OCI-LY7 (cell line): ENCODE data around the gene SND1. TPM values are rescaled to one million over a fixed set of nuclear protein-coding genes. Genes with fewer than 3 reads are reported as not detected.

ENCODE experiments used
- BruUV-seq: library from RNA; stranded (reverse); fragments of 400-500 nt; replicated peaks from 2 replicates; lab custom pipeline; 2021; lab: Mats Ljungman, UMichigan
- CTCF ChIA-PET: fragments of 300-600 bp; sonication (Branson Sonifier 250); formaldehyde crosslinking; loops from one replicate; lab custom pipeline; 2022; ENCODE audit warnings: antibody characterized with exemption; ENCODE audit not compliant: unreplicated experiment; lab: Charles Lee
- POLR2A ChIA-PET: fragments of 300-600 bp; sonication (Branson Sonifier 250); formaldehyde crosslinking; loops from one replicate; lab custom pipeline; 2022; ENCODE audit warnings: antibody characterized with exemption; lab: Charles Lee
- DNase-seq: peaks from one replicate; pipeline ENCODE4 v3.0.0-alpha.2; 2015; ENCODE audit warnings: low spot score
- H2AFZ ChIP-seq: fragments of 200-600 bp; sonication (generic), shearing (Covaris generic); 2 replicates; pipeline ENCODE4 v1.6.1; 2014; ENCODE audit warnings: mild to moderate bottlenecking, antibody characterized with exemption, low read length, moderate library complexity
- H3K27ac ChIP-seq: fragments of 200-600 bp; sonication (generic); 2 replicates; pipeline ENCODE4 v1.5.1; 2014; ENCODE audit warnings: mixed run types, low read depth, mild to moderate bottlenecking, moderate library complexity, low read length, inconsistent platforms; ENCODE audit not compliant: poor library complexity, severe bottlenecking
- H3K36me3 ChIP-seq: fragments of 200-600 bp; sonication (generic); 2 replicates; pipeline ENCODE4 v1.6.1; 2014; ENCODE audit warnings: mild to moderate bottlenecking, antibody characterized with exemption, low read length, moderate library complexity, mixed read lengths; ENCODE audit not compliant: insufficient read depth
- H3K4me1 ChIP-seq: fragments of 200-600 bp; sonication (generic); 2 replicates; pipeline ENCODE4 v1.5.1; 2014; ENCODE audit warnings: mild to moderate bottlenecking, low read length; ENCODE audit not compliant: insufficient read depth, poor library complexity, severe bottlenecking
- H3K4me2 ChIP-seq: fragments of 200-600 bp; sonication (generic); 2 replicates; pipeline ENCODE4 v1.6.1; 2014; ENCODE audit warnings: mild to moderate bottlenecking, low read length
- H3K4me3 ChIP-seq: fragments of 200-600 bp; sonication (generic); 2 replicates; pipeline ENCODE4 v1.5.1; 2014; ENCODE audit warnings: mild to moderate bottlenecking, low read depth, low read length; ENCODE audit not compliant: poor library complexity, severe bottlenecking
- H3K79me2 ChIP-seq: fragments of 200-600 bp; sonication (generic); 2 replicates; pipeline ENCODE4 v1.6.1; 2016; ENCODE audit warnings: low read depth, mild to moderate bottlenecking, low read length, moderate library complexity, mixed read lengths; ENCODE audit not compliant: insufficient read depth
- H3K9me2 ChIP-seq: fragments of 200-600 bp; sonication (generic); 2 replicates; pipeline ENCODE4 v1.6.1; 2016; ENCODE audit warnings: mild to moderate bottlenecking, low read length, mixed read lengths; ENCODE audit not compliant: insufficient read depth
- H3K9me3 ChIP-seq: fragments of 200-600 bp; sonication (generic); 2 replicates; pipeline ENCODE4 v1.6.1; 2014; ENCODE audit warnings: mild to moderate bottlenecking, mixed run types, low read length, mixed read lengths
- H4K20me1 ChIP-seq: fragments of 200-600 bp; sonication (generic); 2 replicates; pipeline ENCODE4 v1.6.1; 2014; ENCODE audit warnings: mild to moderate bottlenecking, antibody characterized with exemption, low read length, moderate library complexity, mixed read lengths; ENCODE audit not compliant: insufficient read depth
- EZH2phosphoT487 ChIP-seq: fragments of 200-600 bp; sonication (generic); IDR thresholded peaks from 2 replicates; pipeline ENCODE4 v1.6.1; 2018; ENCODE audit warnings: low read depth, borderline replicate concordance, mild to moderate bottlenecking, mixed run types, antibody characterized with exemption, low read length, moderate library complexity, mixed read lengths
- intact Hi-C: fragments of 100-400 bp; cut with micrococcal nuclease; formaldehyde crosslinking; loops from one replicate; pipeline ENCODE4 v1.10.0; 2022; ENCODE audit not compliant: unreplicated experiment
- total RNA-seq, 2 experiments: library from RNA; depleted of rRNA in 1 of 2; stranded (reverse); fragments of >200 nt in 1 of 2; shearing (Covaris generic) in 1 of 2; gene quantifications; 2 replicates each; pipeline ENCODE4 v1.2.3, GENCODE V29; 2014 to 2022
- TF ChIP-seq, protein P1 (sequence below): fragments of 200-600 bp; sonication (generic); conservative IDR thresholded peaks from 2 replicates; pipeline ENCODE4 v1.5.1; 2014; ENCODE audit warnings: mild to moderate bottlenecking, antibody characterized with exemption, low read length, moderate library complexity, mixed read lengths

Gene SND1
- total RNA-seq, 2 experiments from 2014 or later, result 111 to 221 TPM

DNA sequence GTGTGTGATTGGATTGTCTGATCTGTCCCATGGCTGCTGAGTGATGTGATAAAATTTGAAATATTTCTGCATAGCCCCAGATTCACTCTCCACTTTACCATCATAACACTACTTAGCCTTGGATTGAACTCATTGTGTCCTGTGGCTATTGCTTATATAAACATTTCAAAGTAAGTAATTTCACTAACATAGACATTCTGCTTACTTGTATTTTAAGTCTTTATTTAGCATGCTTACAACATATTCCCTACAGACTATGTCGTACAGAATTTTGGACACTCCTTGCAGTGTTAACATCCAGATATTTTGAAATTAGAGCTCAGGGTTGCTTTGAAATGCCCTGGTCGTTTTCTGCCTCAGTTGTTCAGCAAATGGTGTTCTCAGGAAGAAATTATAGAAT lies 261.7 kb downstream of the SND1 start:
- H3K36me3 ChIP-seq, result peaks cover 12% of the 10 kb centered on the region; the same call in 1 of the 2 replicates
- peaks cover 34% of the 10 kb centered on the region for H3K4me1 ChIP-seq
- intact Hi-C loops, result no loop called here
- BruUV-seq, result no TSS peak
- ChIA-PET CTCF (no interaction called here), POLR2A (interaction anchor here (0.6 to 3.6 kb wide), 4 partner anchors 10 to 198 kb away, joined by 3 to 15 read pairs (median 8); no protein-coding TSS in a partner anchor)
- DNase-seq, result no peak
- no peak for TF ChIP-seq EZH2phosphoT487
- TF ChIP-seq, protein P1, sequence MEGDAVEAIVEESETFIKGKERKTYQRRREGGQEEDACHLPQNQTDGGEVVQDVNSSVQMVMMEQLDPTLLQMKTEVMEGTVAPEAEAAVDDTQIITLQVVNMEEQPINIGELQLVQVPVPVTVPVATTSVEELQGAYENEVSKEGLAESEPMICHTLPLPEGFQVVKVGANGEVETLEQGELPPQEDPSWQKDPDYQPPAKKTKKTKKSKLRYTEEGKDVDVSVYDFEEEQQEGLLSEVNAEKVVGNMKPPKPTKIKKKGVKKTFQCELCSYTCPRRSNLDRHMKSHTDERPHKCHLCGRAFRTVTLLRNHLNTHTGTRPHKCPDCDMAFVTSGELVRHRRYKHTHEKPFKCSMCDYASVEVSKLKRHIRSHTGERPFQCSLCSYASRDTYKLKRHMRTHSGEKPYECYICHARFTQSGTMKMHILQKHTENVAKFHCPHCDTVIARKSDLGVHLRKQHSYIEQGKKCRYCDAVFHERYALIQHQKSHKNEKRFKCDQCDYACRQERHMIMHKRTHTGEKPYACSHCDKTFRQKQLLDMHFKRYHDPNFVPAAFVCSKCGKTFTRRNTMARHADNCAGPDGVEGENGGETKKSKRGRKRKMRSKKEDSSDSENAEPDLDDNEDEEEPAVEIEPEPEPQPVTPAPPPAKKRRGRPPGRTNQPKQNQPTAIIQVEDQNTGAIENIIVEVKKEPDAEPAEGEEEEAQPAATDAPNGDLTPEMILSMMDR, result no peak
- H3K4me3 ChIP-seq, result no peak overlapping the region
- no peak overlapping the region for H2AFZ ChIP-seq
- H3K9me3 ChIP-seq, result no peaks in the 10 kb centered on the region
- no peaks in the 10 kb centered on the region for H3K79me2 ChIP-seq
- H3K4me2 ChIP-seq, result no peak overlapping the region
- no peaks in the 10 kb centered on the region for H3K9me2 ChIP-seq
- no peaks in the 10 kb centered on the region for H4K20me1 ChIP-seq
- H3K27ac ChIP-seq, result no peak overlapping the region

- no peak for TF ChIP-seq EZH2phosphoT487
- TF ChIP-seq, protein P1, result no peak
- Histone ChIP-seq H3K4me2 (no peak overlapping the region), H3K36me3 (peaks cover 7% of the 10 kb centered on the region; the same call in 1 of the 2 replicates), H3K79me2 (no peaks in the 10 kb centered on the region), H3K9me3 (no peaks in the 10 kb centered on the region), H2AFZ (no peak overlapping the region), H3K27ac (no peak overlapping the region), H3K9me2 (no peaks in the 10 kb centered on the region), H3K4me3 (no peak overlapping the region), H3K4me1 (peaks cover 34% of the 10 kb centered on the region), H4K20me1 (no peaks in the 10 kb centered on the region)
- ChIA-PET POLR2A (interaction anchor here (0.8 to 3.9 kb wide), 4 partner anchors 9 to 21 kb away, joined by 3 to 29 read pairs (median 9); no protein-coding TSS in a partner anchor), CTCF (interaction anchor here (0.9 kb wide), 1 partner anchor 14 kb away, joined by 4 read pairs; no protein-coding TSS in a partner anchor)
- intact Hi-C loops, result no loop called here
- BruUV-seq, result no TSS peak
- DNase-seq, result no peak
Measured at GRCh38 chr7:127914693-127915092, 262.7 kb downstream of the SND1 start.

- ChIA-PET POLR2A (interaction anchor here (3.9 to 4.0 kb wide), 2 partner anchors 11 kb away, joined by 24 to 29 read pairs; no protein-coding TSS in a partner anchor), CTCF (no interaction called here)
- H3K4me3 ChIP-seq, result no peak overlapping the region
- BruUV-seq, result no TSS peak
- no peaks in the 10 kb centered on the region for H3K9me3 ChIP-seq
- no peak for DNase-seq
- H3K4me2 ChIP-seq, result no peak overlapping the region
- H3K79me2 ChIP-seq, result no peaks in the 10 kb centered on the region
- intact Hi-C loops, result no loop called here
- no peak overlapping the region for H3K27ac ChIP-seq
- no peaks in the 10 kb centered on the region for H3K9me2 ChIP-seq
- no peak overlapping the region for H2AFZ ChIP-seq
- H3K36me3 ChIP-seq, result no peaks in the 10 kb centered on the region
- H3K4me1 ChIP-seq, result peaks cover 19% of the 10 kb centered on the region
- TF ChIP-seq EZH2phosphoT487, result no peak
- TF ChIP-seq, protein P1, result no peak
- no peaks in the 10 kb centered on the region for H4K20me1 ChIP-seq
Measured at GRCh38 chr7:127916735-127917134, 264.7 kb downstream of the SND1 start.
